H1 (cell line): Measurements from ENCODE around the gene TNFRSF6B. TPM values are rescaled to one million over a fixed set of nuclear protein-coding genes. Genes with fewer than 3 reads are reported as not detected.

Source experiments
- CTCF ChIA-PET: fragments of 300-600 bp; sonication (Branson Sonifier 250); formaldehyde crosslinking; loops from one replicate; lab custom pipeline; 2021; ENCODE audit not compliant: partially characterized antibody; lab: Charles Lee
- POLR2A ChIA-PET: fragments of 300-600 bp; sonication (Branson Sonifier 250); formaldehyde crosslinking; loops from one replicate; lab custom pipeline; 2021; ENCODE audit warnings: inconsistent platforms; ENCODE audit not compliant: partially characterized antibody; lab: Charles Lee
- DNase-seq, 2 experiments: peaks; one replicate each; pipeline versions ENCODE4 v3.0.0 to v3.0.0-alpha.2; 2010 to 2022; ENCODE audit warnings: low spot score in 2 of 2, low read depth in 1 of 2, mixed read lengths in 1 of 2
- FAIRE-seq: peaks from 2 replicates; lab custom pipeline; 2011; peaks lifted over from hg19 to GRCh38; lab: Jason Lieb, UNC
- H2AFZ ChIP-seq: 2 replicates; pipeline ENCODE4 v1.8.1; 2012; ENCODE audit warnings: low read length, inconsistent platforms
- H2AK5ac ChIP-seq: 2 replicates; pipeline ENCODE4 v1.6.1; 2013; ENCODE audit warnings: low read depth, low read length
- H2BK120ac ChIP-seq: replicated peaks from 2 replicates; pipeline ENCODE3; 2013; ENCODE audit warnings: low read depth, low read length, inconsistent platforms
- H2BK12ac ChIP-seq: 2 replicates; pipeline ENCODE4 v1.6.1; 2013; ENCODE audit warnings: low read depth, low read length
- H2BK15ac ChIP-seq: 2 replicates; pipeline ENCODE4 v1.6.1; 2013; ENCODE audit warnings: low read length
- H2BK20ac ChIP-seq: 2 replicates; pipeline ENCODE4 v1.6.1; 2013; ENCODE audit warnings: low read length
- H2BK5ac ChIP-seq: 2 replicates; pipeline ENCODE4 v1.6.1; 2013; ENCODE audit warnings: low read depth, low read length
- H3K14ac ChIP-seq: 2 replicates; pipeline ENCODE4 v1.6.1; 2013; ENCODE audit warnings: inconsistent platforms; ENCODE audit not compliant: insufficient read length
- H3K18ac ChIP-seq: 2 replicates; pipeline ENCODE4 v1.6.1; 2013; ENCODE audit warnings: low read length; ENCODE audit errors: extremely low read depth
- H3K23ac ChIP-seq: 2 replicates; pipeline ENCODE4 v1.6.1; 2013; ENCODE audit warnings: inconsistent platforms; ENCODE audit not compliant: insufficient read length
- H3K23me2 ChIP-seq: 2 replicates; pipeline ENCODE4 v1.6.1; 2013; ENCODE audit warnings: low read depth, low read length
- H3K27ac ChIP-seq: 2 replicates; pipeline ENCODE4 v1.6.1; 2011; ENCODE audit warnings: low read depth, low read length, inconsistent platforms
- H3K27me3 ChIP-seq, 4 experiments: replicated peaks in 1 of 4; 1 replicate in 1 of 4; 2 replicates in 3 of 4; pipeline versions ENCODE4 v1.6.1 to v1.8.1; 2011 to 2013; ENCODE audit warnings: low read length in 3 of 4, mild to moderate bottlenecking in 3 of 4, inconsistent platforms in 2 of 4, mixed read lengths in 2 of 4, moderate library complexity in 1 of 4; ENCODE audit not compliant: control insufficient read depth in 3 of 4, insufficient read depth in 3 of 4; ENCODE audit errors: extremely low read depth in 1 of 4
- H3K36me3 ChIP-seq, 4 experiments: 2 replicates each; pipeline versions ENCODE4 v1.6.1 to v1.8.1; 2011 to 2013; ENCODE audit warnings: mild to moderate bottlenecking in 4 of 4, low read length in 3 of 4, moderate library complexity in 2 of 4, control low read depth in 1 of 4, inconsistent platforms in 1 of 4; ENCODE audit not compliant: insufficient read depth in 4 of 4, control insufficient read depth in 2 of 4
- H3K4ac ChIP-seq: replicated peaks from 2 replicates; pipeline ENCODE3; 2013; ENCODE audit warnings: low read length, low read depth, mixed read lengths, inconsistent platforms; ENCODE audit not compliant: insufficient read length
- H3K4me1 ChIP-seq, 4 experiments: replicated peaks in 1 of 4; 1 replicate in 1 of 4; 2 replicates in 3 of 4; pipeline versions ENCODE4 v1.6.1 to v1.8.1; 2011 to 2013; ENCODE audit warnings: low read length in 3 of 4, inconsistent platforms in 2 of 4, mixed read lengths in 1 of 4; ENCODE audit not compliant: insufficient read depth in 4 of 4, control insufficient read depth in 3 of 4
- H3K4me2 ChIP-seq, 2 experiments: 2 replicates each; pipeline versions ENCODE4 v1.6.1 to v1.8.1; 2011 to 2013; ENCODE audit warnings: low read depth in 2 of 2, low read length in 2 of 2, control low read depth in 1 of 2, inconsistent platforms in 1 of 2, mild to moderate bottlenecking in 1 of 2; ENCODE audit not compliant: insufficient read depth in 1 of 2
- H3K4me3 ChIP-seq, 4 experiments: fragments of 200-600, 300-600 bp in 1 of 4; sonication (generic), shearing (Covaris generic), sonication (Bioruptor Twin) in 1 of 4; 2 replicates each; pipeline versions ENCODE4 v1.5.1 to v1.8.1; 2011 to 2016; ENCODE audit warnings: low read length in 4 of 4, low read depth in 3 of 4, control low read depth in 2 of 4, inconsistent platforms in 2 of 4, mild to moderate bottlenecking in 2 of 4, mixed read lengths in 1 of 4, moderate library complexity in 1 of 4; ENCODE audit not compliant: insufficient read depth in 2 of 4; ENCODE audit errors: extremely low read depth in 1 of 4
- H3K56ac ChIP-seq: replicated peaks from 2 replicates; pipeline ENCODE3; 2013; ENCODE audit warnings: low read depth, mild to moderate bottlenecking, mixed read lengths, low read length, inconsistent platforms; ENCODE audit not compliant: insufficient read length
- H3K79me1 ChIP-seq: 2 replicates; pipeline ENCODE4 v1.6.1; 2013; ENCODE audit warnings: low read depth, low read length, control low read depth
- H3K79me2 ChIP-seq, 2 experiments: 2 replicates each; pipeline versions ENCODE4 v1.6.1 to v1.8.1; 2012 to 2013; ENCODE audit warnings: low read length in 2 of 2, mild to moderate bottlenecking in 2 of 2, inconsistent platforms in 1 of 2; ENCODE audit not compliant: insufficient read depth in 2 of 2, control insufficient read depth in 1 of 2
- H3K9ac ChIP-seq, 4 experiments: replicated peaks in 1 of 4; 1 replicate in 1 of 4; 2 replicates in 3 of 4; pipeline versions ENCODE4 v1.6.1 to v1.8.1; 2011 to 2013; ENCODE audit warnings: low read depth in 3 of 4, low read length in 3 of 4, control low read depth in 2 of 4, mild to moderate bottlenecking in 2 of 4, moderate library complexity in 2 of 4, inconsistent platforms in 1 of 4; ENCODE audit errors: extremely low read depth in 1 of 4
- H3K9me3 ChIP-seq, 2 experiments: 2 replicates each; pipeline versions ENCODE4 v1.6.1 to v1.8.1; 2012 to 2013; ENCODE audit warnings: mild to moderate bottlenecking in 2 of 2, moderate library complexity in 2 of 2, control low read depth in 1 of 2, inconsistent platforms in 1 of 2, low read depth in 1 of 2, low read length in 1 of 2, mixed read lengths in 1 of 2; ENCODE audit not compliant: insufficient read depth in 2 of 2
- H4K20me1 ChIP-seq, 2 experiments: replicated peaks in 1 of 2; 2 replicates each; pipeline versions ENCODE3 to v1.8.1; 2011 to 2013; ENCODE audit warnings: inconsistent platforms in 2 of 2, low read length in 2 of 2, mild to moderate bottlenecking in 1 of 2; ENCODE audit not compliant: insufficient read depth in 2 of 2, control insufficient read depth in 1 of 2
- H4K5ac ChIP-seq: 2 replicates; pipeline ENCODE4 v1.6.1; 2013; ENCODE audit warnings: low read length, low read depth, mixed read lengths, inconsistent platforms; ENCODE audit not compliant: insufficient read length
- H4K8ac ChIP-seq: 2 replicates; pipeline ENCODE4 v1.8.0; 2013; ENCODE audit warnings: mild to moderate bottlenecking, moderate library complexity, low read length, inconsistent platforms; ENCODE audit not compliant: insufficient read depth; ENCODE audit errors: extremely low read depth
- H4K91ac ChIP-seq: replicated peaks from 2 replicates; pipeline ENCODE3; 2013; ENCODE audit warnings: low read length, mixed read lengths, inconsistent platforms; ENCODE audit not compliant: insufficient read length
- ATF3 ChIP-seq: IDR thresholded peaks from 2 replicates; pipeline ENCODE4 v1.6.1; 2011; ENCODE audit warnings: low read depth, mild to moderate bottlenecking, low read length; ENCODE audit not compliant: insufficient read depth
- EGR1 ChIP-seq: IDR thresholded peaks from 2 replicates; pipeline ENCODE4 v1.6.1; 2011; ENCODE audit warnings: low read depth, low read length, borderline replicate concordance
- HDAC2 ChIP-seq, 2 experiments: fragments of 300-600 bp in 1 of 2; sonication (generic) in 1 of 2; IDR thresholded peaks; 2 replicates each; pipeline ENCODE4 v1.6.1; 2011 to 2012; ENCODE audit warnings: low read depth in 2 of 2, low read length in 2 of 2, mild to moderate bottlenecking in 2 of 2, moderate library complexity in 2 of 2, borderline replicate concordance in 1 of 2, inconsistent platforms in 1 of 2
- JUN ChIP-seq: IDR thresholded peaks from 2 replicates; pipeline ENCODE4 v1.6.1; 2011; ENCODE audit warnings: low read depth, mild to moderate bottlenecking, improper control_type of control experiment, low read length
- RXRA ChIP-seq: IDR thresholded peaks from 2 replicates; pipeline ENCODE4 v1.6.1; 2011; ENCODE audit warnings: low read depth, mild to moderate bottlenecking, low read length, moderate library complexity; ENCODE audit not compliant: insufficient read depth
- SAP30 ChIP-seq: fragments of 300-600 bp; sonication (generic); IDR thresholded peaks from 2 replicates; pipeline ENCODE4 v1.7.1; 2012; ENCODE audit warnings: low read length, moderate library complexity, mild to moderate bottlenecking, inconsistent platforms; ENCODE audit not compliant: insufficient read depth, insufficient replicate concordance
- SP2 ChIP-seq: IDR thresholded peaks from 2 replicates; pipeline ENCODE4 v1.6.1; 2012; ENCODE audit warnings: mild to moderate bottlenecking, low read length, inconsistent platforms
- TBP ChIP-seq: IDR thresholded peaks from 2 replicates; pipeline ENCODE4 v1.6.1; 2011; ENCODE audit warnings: low read depth, low read length, improper control_type of control experiment
- WGBS, 2 experiments: shearing (Covaris generic) in 1 of 2; methylation state at CpG; one replicate each; pipeline versions ENCODE4 v1.1.6 to v1.1.7; 2013 to 2015; ENCODE audit warnings: low lambda C conversion rate in 2 of 2, mixed read lengths in 2 of 2, inconsistent platforms in 1 of 2, low coverage in 1 of 2, missing lambda C conversion rate in 1 of 2; ENCODE audit not compliant: insufficient replicate concordance in 2 of 2, insufficient coverage in 1 of 2, insufficient read length in 1 of 2; ENCODE audit errors: extremely low coverage in 1 of 2, missing lambda C conversion rate in 1 of 2; 5-methylcytosine and 5-hydroxymethylcytosine counted together
- polyA plus RNA-seq, 7 experiments: library from polyadenylated mRNA; depleted of rRNA in 3 of 7; stranded (reverse) in 5 of 7; unstranded in 2 of 7; fragments of >200 nt in 5 of 7; fragments of 200-250 nt in 2 of 7; gene quantifications; 1 replicate in 5 of 7; 2 replicates in 1 of 7; 4 replicates in 1 of 7; pipeline versions ENCODE4 v1.2.1 to v1.2.3, GENCODE V29; 2011 to 2013; ENCODE audit warnings: missing spikeins in 2 of 7, mixed read lengths in 2 of 7
- total RNA-seq: library from RNA; stranded (reverse); fragmentation: NEBNext Ultra II Directional; extraction: Animal tissue kit (Norgen Biotek cat#: 25700); gene quantifications from 2 replicates; pipeline ENCODE4 v1.2.1, GENCODE V29; 2021

TNFRSF6B gene
- total and polyA plus RNA-seq, 2 of the 8 experiments (the other 6 are each of a cell fraction or from before 2014, with no cell fraction given): 3.1 TPM; not detected in 1

- CTCF ChIA-PET: interaction anchor here (0.7 to 1.4 kb wide), 3 partner anchors 21 to 1458 kb away, joined by 3 read pairs; no protein-coding TSS in a partner anchor
- H4K8ac ChIP-seq: no peak overlapping the region
- TF ChIP-seq JUN (no peak), EGR1 (no peak), HDAC2 (IDR thresholded peaks at IDR 0.05; ENCODE audit: borderline replicate concordance in 1 of 2, low read depth in 2 of 2, low read length in 2 of 2) (no peak), TBP (no peak), RXRA (no peak), SAP30 (no peak), SP2 (no peak), ATF3 (no peak)
- no peak overlapping the region for H2BK120ac ChIP-seq
- H2BK12ac ChIP-seq: no peak overlapping the region
- no peak overlapping the region for H2BK20ac ChIP-seq
- no peak overlapping the region for H2BK15ac ChIP-seq
- H4K91ac ChIP-seq: no peak overlapping the region
- no peak overlapping the region for H3K23ac ChIP-seq
- DNase-seq (no peak), FAIRE-seq (no peak)
- no peak overlapping the region for H3K9ac ChIP-seq
- no peak overlapping the region for H3K27ac ChIP-seq
- H3K4me3 ChIP-seq: no peak overlapping the region
- H3K79me2 ChIP-seq: peaks cover 0 to 43% of the 10 kb centered on the region in 2 experiments; a peak in 2 of 4 replicates
- H3K56ac ChIP-seq: no peak overlapping the region
- no peak overlapping the region for H3K4me2 ChIP-seq
- no peaks in the 10 kb centered on the region for H3K9me3 ChIP-seq
- H3K79me1 ChIP-seq: peaks cover 3% of the 10 kb centered on the region; the same call in 1 of the 2 replicates
- no peaks in the 10 kb centered on the region for H3K23me2 ChIP-seq
- H2AK5ac ChIP-seq: no peak overlapping the region
- WGBS, 2 experiments: 83% methylated on average over 1 of the region's 2 CpGs; no CpG with 5 or more reads in 1 of the 2 experiments
- POLR2A ChIA-PET: interaction anchor here (0.6 to 2.2 kb wide), 5 partner anchors 11 to 173 kb away, joined by 3 to 5 read pairs (median 4); partner anchors contain the start of genes ARFRP1, LIME1, SLC2A4RG and ZGPAT
- H3K18ac ChIP-seq: no peak overlapping the region
- no peaks in the 10 kb centered on the region for H3K27me3 ChIP-seq
- H3K14ac ChIP-seq: no peak overlapping the region
- H3K36me3 ChIP-seq: peaks cover 0 to 9% (median 2%) of the 10 kb centered on the region in 4 experiments; a peak in 4 of 8 replicates
- no peak overlapping the region for H2BK5ac ChIP-seq
- H3K4me1 ChIP-seq: no peaks in the 10 kb centered on the region
- H4K20me1 ChIP-seq: peaks cover 0 to 3% of the 10 kb centered on the region in 2 experiments
- H4K5ac ChIP-seq: no peak overlapping the region
- H3K4ac ChIP-seq: no peak overlapping the region
- H2AFZ ChIP-seq: no peak overlapping the region
Observed at GRCh38 chr20:63718996-63719395, 22.5 kb downstream of the TNFRSF6B start.
